Colonic mucosa (tissue), 4 donors: ENCODE results near the gene SRSF11. TPM values are rescaled to one million over a fixed set of nuclear protein-coding genes. Genes with fewer than 3 reads are reported as not detected.
"Not testable (repeated sequence)": the region's sequence is repeated elsewhere in the genome, so short reads cannot be mapped to it uniquely, and the experiment has no call there.

Experiments used
- DNase-seq: peaks from one replicate; pipeline ENCODE4 v3.0.0-alpha.2; 2020
- H3K27ac ChIP-seq: fragments of 200-600 bp; one replicate; pipeline ENCODE4 v1.8.0; 2021
- H3K27me3 ChIP-seq: fragments of 200-600 bp; one replicate; pipeline ENCODE4 v1.8.0; 2021
- H3K36me3 ChIP-seq: fragments of 200-600 bp; one replicate; pipeline ENCODE4 v1.8.0; 2021
- H3K4me1 ChIP-seq: fragments of 200-600 bp; one replicate; pipeline ENCODE4 v1.8.0; 2021; ENCODE audit warnings: mild to moderate bottlenecking
- H3K4me3 ChIP-seq: fragments of 200-600 bp; one replicate; pipeline ENCODE4 v1.8.0; 2021
- H3K9ac ChIP-seq, 2 donors: one replicate each; pipeline ENCODE4 v1.7.0; 2013; ENCODE audit warnings: control low read depth in 2 of 2, low read depth in 2 of 2, low read length in 2 of 2
- H3K9me3 ChIP-seq: fragments of 200-600 bp; one replicate; pipeline ENCODE4 v1.8.0; 2021
- intact Hi-C: fragments of 100-400 bp; cut with DNase I; formaldehyde crosslinking; loops from one replicate; pipeline ENCODE4 v1.14.1; 2022
- total RNA-seq, 2 donors: library from RNA; stranded (reverse); fragmentation: NEBNext Ultra II Directional in 1 of 2; extraction: Animal tissue kit (Norgen Biotek cat#: 25700) in 1 of 2; gene quantifications; one replicate each; pipeline ENCODE4 v1.2.1, GENCODE V29; 2021
- TF ChIP-seq, protein P1 (sequence below): fragments of 200-600 bp; IDR thresholded peaks from one replicate; pipeline ENCODE4 v1.8.0; 2022; ENCODE audit warnings: antibody characterized with exemption, mild to moderate bottlenecking
- donor health status: healthy.
- donor health status: DM: no; HTN: no; CAD: no.
- donor health status: DM: no; HTN: no; CAD: no.

SRSF11 gene
- total RNA-seq, 2 donors from 2014 or later = 100 to 116 TPM

DNA sequence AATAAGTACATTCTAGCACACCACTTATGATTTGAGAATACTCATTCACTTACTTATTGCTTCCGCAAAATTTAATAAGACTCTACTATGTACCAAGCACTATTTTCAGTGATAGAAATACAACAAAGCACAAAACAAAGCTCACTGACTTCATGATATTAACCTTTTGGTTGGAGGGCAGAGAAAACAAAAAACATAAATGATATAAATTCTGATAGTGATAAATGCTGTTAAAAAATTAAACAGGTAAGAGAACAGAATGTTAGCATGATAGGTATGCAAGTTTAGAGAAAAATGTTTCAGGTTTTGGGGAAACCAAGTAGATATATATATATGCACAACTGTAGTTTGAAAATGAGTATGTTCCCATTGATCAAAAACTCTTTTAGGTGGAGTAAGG, 17.0 kb upstream of the SRSF11 start:
- Histone ChIP-seq H3K4me1 (no peaks in the 10 kb centered on the region), H3K27ac (no peak overlapping the region)
- intact Hi-C loops = loop anchor here (10.0 kb wide), 1 partner anchor 69 kb away; no protein-coding TSS in a partner anchor

DNA sequence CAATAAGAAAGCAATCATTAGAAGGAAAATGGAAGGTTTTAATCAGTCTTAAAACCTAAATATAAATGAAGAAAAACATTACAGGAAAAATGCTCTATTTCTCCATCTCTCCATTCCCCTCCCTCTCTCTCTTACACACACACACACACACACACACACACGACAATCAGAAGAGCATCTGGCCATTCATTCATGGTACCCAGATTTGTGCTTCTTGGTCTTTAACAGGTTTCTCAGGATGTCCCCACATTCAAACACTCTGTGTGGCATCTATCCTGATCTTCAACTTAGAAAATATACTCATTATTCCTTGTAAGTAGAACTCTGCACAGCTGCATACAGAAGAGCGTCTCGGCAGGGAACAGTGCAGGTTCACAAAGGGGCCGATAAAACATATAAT, 16.6 kb upstream of the SRSF11 start:
- H3K9me3 ChIP-seq = no peaks in the 10 kb centered on the region
- peak overlapping the region; percentile 87 for H3K4me3 ChIP-seq
- H3K4me1 ChIP-seq = no peaks in the 10 kb centered on the region
- intact Hi-C loops = loop anchor here (10.0 kb wide), 1 partner anchor 70 kb away; no protein-coding TSS in a partner anchor
- H3K27ac ChIP-seq = no peak overlapping the region
- TF ChIP-seq, protein P1, sequence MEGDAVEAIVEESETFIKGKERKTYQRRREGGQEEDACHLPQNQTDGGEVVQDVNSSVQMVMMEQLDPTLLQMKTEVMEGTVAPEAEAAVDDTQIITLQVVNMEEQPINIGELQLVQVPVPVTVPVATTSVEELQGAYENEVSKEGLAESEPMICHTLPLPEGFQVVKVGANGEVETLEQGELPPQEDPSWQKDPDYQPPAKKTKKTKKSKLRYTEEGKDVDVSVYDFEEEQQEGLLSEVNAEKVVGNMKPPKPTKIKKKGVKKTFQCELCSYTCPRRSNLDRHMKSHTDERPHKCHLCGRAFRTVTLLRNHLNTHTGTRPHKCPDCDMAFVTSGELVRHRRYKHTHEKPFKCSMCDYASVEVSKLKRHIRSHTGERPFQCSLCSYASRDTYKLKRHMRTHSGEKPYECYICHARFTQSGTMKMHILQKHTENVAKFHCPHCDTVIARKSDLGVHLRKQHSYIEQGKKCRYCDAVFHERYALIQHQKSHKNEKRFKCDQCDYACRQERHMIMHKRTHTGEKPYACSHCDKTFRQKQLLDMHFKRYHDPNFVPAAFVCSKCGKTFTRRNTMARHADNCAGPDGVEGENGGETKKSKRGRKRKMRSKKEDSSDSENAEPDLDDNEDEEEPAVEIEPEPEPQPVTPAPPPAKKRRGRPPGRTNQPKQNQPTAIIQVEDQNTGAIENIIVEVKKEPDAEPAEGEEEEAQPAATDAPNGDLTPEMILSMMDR = no peak
- no peaks in the 10 kb centered on the region for H3K27me3 ChIP-seq
- DNase-seq = no peak
- H3K36me3 ChIP-seq = no peaks in the 10 kb centered on the region
- H3K9ac ChIP-seq = peak overlapping the region; percentile 75 to 96

More for the DNA sequence above, 17.0 kb upstream of the SRSF11 start:
- no peaks in the 10 kb centered on the region for H3K36me3 ChIP-seq
- no peaks in the 10 kb centered on the region for H3K27me3 ChIP-seq
- H3K9ac ChIP-seq = peak overlapping the region in 1 of 2 donors; percentile 96
- H3K9me3 ChIP-seq = no peaks in the 10 kb centered on the region
- TF ChIP-seq, protein P1 = no peak
- no peak overlapping the region for H3K4me3 ChIP-seq
- no peak for DNase-seq

DNA sequence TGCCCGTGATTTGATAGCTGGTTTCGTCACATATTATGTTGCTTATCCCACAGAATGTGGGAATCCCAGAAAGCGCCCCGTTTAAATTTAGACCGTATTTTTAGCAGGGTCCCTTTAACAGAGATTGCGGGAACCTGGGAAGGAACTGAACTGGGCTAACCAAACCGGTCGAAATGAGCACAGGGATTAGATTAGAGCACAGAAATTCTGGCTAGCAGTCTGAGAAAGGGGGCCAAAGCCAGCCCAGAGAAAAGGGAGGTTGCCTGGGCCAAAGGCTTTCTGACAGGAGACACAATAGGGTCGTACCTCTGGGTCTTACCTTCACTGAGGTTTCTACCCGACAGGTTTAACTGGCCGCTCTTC, 16.1 kb upstream of the SRSF11 start:
- H3K4me1 ChIP-seq = no peaks in the 10 kb centered on the region
- TF ChIP-seq, protein P1 = no peak

DNA sequence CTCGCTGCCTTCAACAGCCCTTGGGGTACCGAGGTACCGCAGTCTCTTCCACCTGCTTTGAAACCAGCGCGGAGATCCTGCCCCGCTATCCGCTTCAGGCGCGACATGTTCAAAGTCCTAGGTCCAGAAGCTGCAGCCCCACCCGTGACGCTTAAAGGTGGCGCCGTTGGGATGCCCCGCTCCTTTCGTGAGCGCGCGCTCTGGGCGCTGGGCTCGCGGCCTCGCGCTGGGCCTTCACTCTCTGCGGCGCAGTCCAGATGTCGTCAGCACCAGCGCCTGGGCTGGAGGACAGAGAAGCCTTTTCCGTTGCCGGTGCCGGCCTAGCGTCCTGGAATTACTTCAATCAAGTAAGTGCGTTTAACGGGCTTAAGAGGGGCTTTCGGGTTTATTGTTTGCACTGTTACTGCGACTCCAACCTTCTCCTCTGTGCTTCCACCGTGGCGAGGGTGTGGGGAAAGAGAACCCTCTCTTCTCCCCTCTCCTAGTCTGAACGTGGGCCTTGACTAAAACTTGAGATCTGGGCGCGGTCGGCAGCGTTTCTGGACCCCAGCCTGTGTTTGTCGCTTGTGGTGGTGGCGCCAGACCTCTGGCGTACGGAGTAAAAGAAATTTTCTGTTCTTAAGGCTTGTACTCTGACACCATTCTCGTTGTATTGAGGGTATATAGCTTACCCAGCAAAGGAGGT, 15.6 kb upstream of the SRSF11 start, which contains the start of gene LRRC40:
LRRC40 (minus strand) TSS at position 146 of the 685 bp plus-strand sequence; CDS start at position 107, 39 bp downstream.
- H3K9me3 ChIP-seq = no peaks in the 10 kb centered on the region
- peak within 1 kb of the TSS; percentile 76 for H3K27ac ChIP-seq
- DNase-seq = peak; percentile 98
- H3K4me1 ChIP-seq = no peaks in the 10 kb centered on the region
- no peaks in the 10 kb centered on the region for H3K27me3 ChIP-seq
- peak within 1 kb of the TSS; percentile 87 for H3K4me3 ChIP-seq
- H3K36me3 ChIP-seq = no peaks in the 10 kb centered on the region
- TF ChIP-seq, protein P1 = no peak
- intact Hi-C loops = loop anchor here (5.0 to 10.0 kb wide), 2 partner anchors 71 to 207 kb away; partner anchors contain the start of gene CTH
- H3K9ac ChIP-seq = peak within 1 kb of the TSS; percentile 75 to 96

More for the DNA sequence above, 16.1 kb upstream of the SRSF11 start:
- DNase-seq = no peak
- no peaks in the 10 kb centered on the region for H3K36me3 ChIP-seq
- H3K27ac ChIP-seq = peak overlapping the region; percentile 76
- H3K27me3 ChIP-seq = no peaks in the 10 kb centered on the region
- H3K9me3 ChIP-seq = no peaks in the 10 kb centered on the region
- intact Hi-C loops = loop anchor here (5.0 to 10.0 kb wide), 2 partner anchors 70 to 207 kb away; partner anchors contain the start of gene CTH
- peak overlapping the region; percentile 87 for H3K4me3 ChIP-seq
- peak overlapping the region; percentile 75 to 96 for H3K9ac ChIP-seq

DNA sequence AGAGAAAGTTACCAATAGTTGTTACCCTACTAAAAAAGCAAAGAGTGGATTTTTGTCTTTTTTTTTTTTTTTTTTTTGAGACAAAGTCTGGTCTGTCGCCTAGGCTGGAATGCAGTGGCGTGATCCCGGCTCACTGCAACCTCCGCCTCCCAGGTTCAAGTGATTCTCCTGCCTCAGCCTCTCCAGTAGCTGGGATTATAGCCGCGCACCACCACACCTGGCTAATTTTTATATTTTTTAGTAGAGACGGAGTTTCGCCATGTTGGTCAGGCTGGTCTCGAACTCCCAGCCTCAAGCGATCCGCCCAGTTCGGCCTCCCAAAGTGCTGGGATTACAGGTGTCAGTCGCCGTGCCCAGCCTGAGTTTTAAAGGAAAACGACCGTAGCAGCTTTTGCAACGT, 14.3 kb upstream of the SRSF11 start:
- H3K27me3 ChIP-seq, H3K4me3 ChIP-seq, H3K9me3 ChIP-seq, DNase-seq, H3K9ac ChIP-seq, H3K36me3 ChIP-seq, H3K27ac ChIP-seq, H3K4me1 ChIP-seq: not testable (repeated sequence)
- intact Hi-C loops = loop anchor here (5.0 to 10.0 kb wide), 2 partner anchors 72 to 205 kb away; partner anchors contain the start of gene CTH

DNA sequence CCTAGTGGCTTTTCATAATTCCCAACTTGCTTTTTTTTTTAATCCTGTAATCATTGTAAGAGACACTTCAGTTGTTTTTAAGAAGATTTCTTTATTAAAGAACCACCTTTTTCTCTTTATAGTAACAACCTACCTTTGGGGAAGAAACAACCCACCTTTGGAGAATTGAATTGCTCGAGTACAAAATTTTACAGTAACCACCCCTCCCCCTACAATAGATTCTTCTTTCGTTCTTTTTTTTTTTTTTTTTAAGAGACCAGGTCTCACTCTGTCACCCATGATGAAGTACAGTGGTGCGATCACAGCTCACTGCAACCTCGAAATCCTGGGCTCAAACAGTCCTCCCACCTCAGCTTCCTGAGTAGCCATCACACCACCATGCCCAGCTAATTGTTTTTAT, 13.7 kb upstream of the SRSF11 start:
- Histone ChIP-seq H3K27ac (no peak overlapping the region), H3K27me3 (no peaks in the 10 kb centered on the region), H3K9me3 (no peaks in the 10 kb centered on the region), H3K4me3 (no peak overlapping the region), H3K36me3 (no peaks in the 10 kb centered on the region), H3K4me1 (no peaks in the 10 kb centered on the region), H3K9ac (no peak overlapping the region)
- TF ChIP-seq, protein P1 = no peak
- no peak for DNase-seq
- intact Hi-C loops = loop anchor here (5.0 to 10.0 kb wide), 2 partner anchors 73 to 205 kb away; partner anchors contain the start of gene CTH
